Activated T-helper 2 cell treated with anti-CD3 and anti-CD28 coated beads, Interferon-gamma antibody, Interleukin-2, Interleukin-4, amounts not matched to agents 10 μg/mL and 5 μg/mL and 100 μg/mL, durations not matched to agents 14 hours and 24 hours and 36 hours (primary cell): ENCODE results near the gene IHH. TPM values are rescaled to one million over a fixed set of nuclear protein-coding genes. Genes with fewer than 3 reads are reported as not detected.

Experiments
- DNase-seq: peaks from one replicate; pipeline ENCODE4 v3.0.0; 2021; ENCODE audit warnings: low spot score
- H3K27ac Mint-ChIP-seq: one replicate; pipeline ENCODE4 v1.8.0; 2021; ENCODE audit warnings: mixed read lengths
- H3K27me3 Mint-ChIP-seq: one replicate; pipeline ENCODE4 v1.8.0; 2021; ENCODE audit warnings: low read depth, mixed read lengths
- H3K36me3 Mint-ChIP-seq: one replicate; pipeline ENCODE4 v1.8.0; 2021; ENCODE audit warnings: low read depth, mixed read lengths
- H3K4me1 Mint-ChIP-seq: one replicate; pipeline ENCODE4 v1.8.0; 2021; ENCODE audit warnings: low read depth, mixed read lengths
- H3K4me3 Mint-ChIP-seq: one replicate; pipeline ENCODE4 v1.8.0; 2021; ENCODE audit warnings: low read depth, mild to moderate bottlenecking, moderate library complexity, mixed read lengths
- H3K9me3 Mint-ChIP-seq: one replicate; pipeline ENCODE4 v1.8.0; 2021; ENCODE audit warnings: mixed read lengths
- intact Hi-C: fragments of 100-400 bp; cut with micrococcal nuclease; formaldehyde crosslinking; loops from one replicate; pipeline ENCODE4 v1.15.1; 2023
- total RNA-seq: library from RNA; stranded (reverse); gene quantifications from 2 replicates; pipeline ENCODE4 v1.2.3, GENCODE V29; 2022

The IHH gene
- total RNA-seq, 1 donor from 2014 or later = not detected

DNA sequence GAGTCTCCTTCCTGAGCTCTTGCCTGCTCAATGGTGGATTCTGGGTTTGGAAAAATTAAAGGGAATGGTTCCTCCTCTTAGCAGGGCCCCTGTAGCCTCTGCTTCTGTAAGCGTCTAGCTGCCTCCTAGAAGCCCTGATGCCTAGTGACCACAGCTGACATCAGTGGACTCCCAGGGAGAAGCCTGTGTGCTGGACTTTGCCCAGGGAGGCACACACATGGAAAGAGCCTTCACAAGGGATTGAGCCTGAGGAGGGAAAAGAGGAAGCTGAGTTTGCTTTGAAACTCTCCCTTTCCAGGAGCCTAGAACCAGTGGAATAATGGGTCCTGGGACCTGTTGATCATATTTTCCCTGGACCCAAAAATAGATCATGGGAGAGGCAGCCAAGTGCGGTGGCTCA is 18.0 kb downstream of the IHH start:
- Mint-ChIP-seq H3K27me3 (peaks cover 37% of the 10 kb centered on the region), H3K9me3 (no peaks in the 10 kb centered on the region), H3K4me1 (peaks cover 4% of the 10 kb centered on the region), H3K36me3 (no peaks in the 10 kb centered on the region), H3K4me3 (no peak overlapping the region), H3K27ac (no peak overlapping the region)
- intact Hi-C loops = no loop called here
- DNase-seq = no peak

DNA sequence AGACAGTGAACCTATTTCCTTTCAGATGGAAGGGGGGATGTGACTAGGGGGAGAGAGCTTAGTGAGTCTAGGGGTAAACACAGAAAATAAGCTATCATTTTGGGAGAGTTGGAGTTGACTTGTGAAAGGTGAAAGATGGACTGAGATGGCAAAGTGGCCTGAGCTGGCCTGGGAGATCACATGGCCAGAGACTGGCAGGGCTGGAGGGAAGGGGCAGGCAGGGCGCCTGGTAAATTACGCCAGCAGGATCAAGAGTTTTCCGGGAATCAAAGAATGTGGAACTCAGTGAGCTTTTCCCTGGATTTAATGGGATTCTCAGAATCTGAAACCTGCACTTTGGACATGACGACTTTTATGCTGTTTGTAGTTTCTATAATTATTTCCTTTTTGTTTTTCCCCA is 18.6 kb downstream of the IHH start:
- peaks cover 4% of the 10 kb centered on the region for H3K4me1 Mint-ChIP-seq
- no peak overlapping the region for H3K27ac Mint-ChIP-seq
- no peak overlapping the region for H3K4me3 Mint-ChIP-seq
- intact Hi-C loops = no loop called here
- peaks cover 37% of the 10 kb centered on the region for H3K27me3 Mint-ChIP-seq
- DNase-seq = no peak
- no peaks in the 10 kb centered on the region for H3K36me3 Mint-ChIP-seq
- no peaks in the 10 kb centered on the region for H3K9me3 Mint-ChIP-seq

DNA sequence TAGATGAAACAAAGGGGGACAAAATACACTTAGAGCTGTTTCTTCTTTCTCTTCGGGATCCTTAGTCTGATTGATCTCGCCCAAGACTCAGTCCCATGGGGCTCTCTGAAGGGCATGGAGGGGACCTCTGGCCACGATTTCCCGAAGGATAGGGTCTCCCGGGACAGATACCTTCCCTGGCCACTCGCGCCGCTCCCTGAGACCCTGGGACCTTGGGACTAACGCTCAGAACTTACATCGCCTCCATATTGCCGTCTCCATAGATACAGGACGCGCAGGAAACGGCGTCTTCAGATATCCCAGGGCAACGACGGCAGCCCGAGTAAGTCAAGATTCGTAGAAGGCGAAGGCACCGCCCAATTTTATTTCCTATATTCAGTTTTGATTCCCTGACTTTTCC is 19.5 kb downstream of the IHH start, which contains the start of gene CFAP65:
Gene CFAP65 (minus strand): TSS at position 265 of the 400 bp plus-strand sequence. CDS start 2,468 bp downstream, outside the sequence.
- H3K4me3 Mint-ChIP-seq = peak within 1 kb of the TSS; percentile 50
- H3K36me3 Mint-ChIP-seq = no peaks in the 10 kb centered on the region
- H3K27me3 Mint-ChIP-seq = peaks cover 32% of the 10 kb centered on the region
- H3K27ac Mint-ChIP-seq = no peak within 1 kb of the TSS
- DNase-seq = no peak
- intact Hi-C loops = no loop called here
- no peaks in the 10 kb centered on the region for H3K9me3 Mint-ChIP-seq
- H3K4me1 Mint-ChIP-seq = peaks cover 4% of the 10 kb centered on the region

DNA sequence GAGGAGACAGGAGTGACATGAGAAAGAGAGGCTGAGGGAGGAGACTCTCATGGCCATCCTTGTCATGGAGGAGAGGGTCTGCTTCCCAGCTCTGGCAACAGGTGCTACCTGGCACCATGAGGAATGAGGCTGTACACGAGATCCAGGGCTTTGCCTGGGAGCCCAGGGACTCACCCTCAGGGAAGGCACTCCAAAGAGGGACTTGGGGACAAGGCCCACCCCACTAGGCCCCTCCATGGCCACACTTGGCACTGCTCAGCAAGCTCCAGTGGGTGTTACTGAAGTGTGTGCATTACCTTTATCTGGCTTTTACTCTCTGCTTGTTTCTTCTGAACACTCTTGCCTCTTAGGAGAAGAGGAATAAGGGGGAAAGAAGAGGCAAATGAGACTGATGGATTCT is 22.1 kb downstream of the IHH start:
- no peak overlapping the region for H3K4me3 Mint-ChIP-seq
- H3K27ac Mint-ChIP-seq = no peak overlapping the region
- no peaks in the 10 kb centered on the region for H3K9me3 Mint-ChIP-seq
- H3K36me3 Mint-ChIP-seq = no peaks in the 10 kb centered on the region
- no peak for DNase-seq
- intact Hi-C loops = no loop called here
- H3K4me1 Mint-ChIP-seq = peaks cover 4% of the 10 kb centered on the region
- peaks cover 40% of the 10 kb centered on the region for H3K27me3 Mint-ChIP-seq

DNA sequence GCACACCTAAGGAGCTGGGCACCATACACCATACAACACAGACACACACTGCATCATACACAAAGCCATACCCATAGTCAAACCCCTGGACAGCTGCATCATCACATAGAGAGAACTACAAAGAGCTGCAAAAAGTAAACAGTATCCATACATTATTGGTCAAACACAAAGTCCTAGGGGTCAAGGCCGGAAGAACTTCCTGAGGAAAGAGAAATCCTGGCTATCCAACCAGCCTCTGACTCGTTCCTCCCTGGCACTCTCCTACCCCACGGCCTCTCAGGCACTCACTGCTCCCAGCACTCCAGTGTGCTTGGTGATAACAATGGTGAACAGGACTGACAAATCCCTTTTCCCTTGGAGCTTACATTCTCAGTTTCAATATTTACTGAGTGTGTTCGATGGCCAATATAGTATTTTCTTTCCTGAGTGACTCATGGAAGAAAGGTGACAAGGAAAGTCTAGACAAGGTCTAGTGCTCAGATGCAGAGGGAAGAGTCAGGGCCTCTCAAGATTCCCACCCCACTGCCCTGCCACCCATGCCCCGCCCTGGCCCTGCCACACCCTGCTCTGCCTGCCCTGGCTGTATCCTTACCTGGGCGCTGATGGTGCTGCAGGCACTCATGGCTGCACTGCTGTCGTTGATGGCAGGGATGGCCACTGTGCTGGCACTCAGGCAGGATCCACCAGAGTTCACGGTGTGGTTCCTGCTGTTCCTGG is 22.8 kb downstream of the IHH start:
- no peak for DNase-seq
- H3K36me3 Mint-ChIP-seq = no peaks in the 10 kb centered on the region
- no peaks in the 10 kb centered on the region for H3K9me3 Mint-ChIP-seq
- no peak overlapping the region for H3K27ac Mint-ChIP-seq
- H3K27me3 Mint-ChIP-seq = peaks cover 43% of the 10 kb centered on the region
- no peak overlapping the region for H3K4me3 Mint-ChIP-seq
- H3K4me1 Mint-ChIP-seq = peaks cover 4% of the 10 kb centered on the region
- intact Hi-C loops = no loop called here

DNA sequence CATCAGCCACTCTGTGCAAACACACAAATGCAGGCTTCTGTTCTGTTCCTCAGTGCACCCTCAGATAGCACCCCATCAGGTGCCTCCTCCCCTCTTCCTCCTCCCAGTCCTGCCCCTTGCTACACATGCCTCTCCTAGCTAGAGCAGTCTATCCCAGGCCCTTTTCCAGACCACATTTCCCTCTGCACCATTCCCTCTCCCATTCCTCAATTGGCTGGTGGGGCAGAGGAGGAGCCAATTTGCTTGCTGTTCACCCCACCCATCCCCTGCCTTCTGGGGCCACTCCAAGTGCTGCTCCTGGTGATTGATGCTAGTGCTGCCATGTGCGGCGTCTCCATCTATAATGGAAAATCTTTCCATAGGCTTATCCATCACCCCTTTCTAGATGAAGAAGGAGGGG is 24.8 kb downstream of the IHH start:
- Mint-ChIP-seq H3K27ac (no peak overlapping the region), H3K27me3 (peaks cover 34% of the 10 kb centered on the region), H3K4me1 (no peaks in the 10 kb centered on the region), H3K36me3 (no peaks in the 10 kb centered on the region), H3K4me3 (no peak overlapping the region), H3K9me3 (no peaks in the 10 kb centered on the region)
- intact Hi-C loops = no loop called here
- DNase-seq = no peak

DNA sequence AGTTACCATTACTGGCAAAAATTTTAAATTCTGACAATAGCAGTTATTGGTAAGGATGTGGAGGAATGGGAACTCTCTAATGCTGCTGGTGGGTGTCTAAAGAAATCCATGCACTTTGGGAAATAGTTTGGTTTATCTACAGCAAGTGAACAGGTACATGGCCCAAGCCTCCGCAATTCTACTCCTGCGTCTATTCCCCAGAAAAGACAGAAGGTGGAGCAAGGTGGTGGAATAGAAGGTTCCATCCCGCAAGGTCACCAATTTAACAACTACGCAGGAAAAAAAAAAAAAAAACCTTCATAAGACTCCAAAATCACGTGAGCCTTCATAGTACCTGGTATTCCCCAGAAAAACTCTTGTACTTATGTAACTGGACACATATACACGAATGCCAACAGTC is 25.9 kb downstream of the IHH start:
- H3K4me1 Mint-ChIP-seq = no peaks in the 10 kb centered on the region
- H3K4me3 Mint-ChIP-seq = no peak overlapping the region
- no peaks in the 10 kb centered on the region for H3K9me3 Mint-ChIP-seq
- intact Hi-C loops = no loop called here
- no peak overlapping the region for H3K27ac Mint-ChIP-seq
- DNase-seq = no peak
- no peaks in the 10 kb centered on the region for H3K36me3 Mint-ChIP-seq
- H3K27me3 Mint-ChIP-seq = peaks cover 28% of the 10 kb centered on the region

DNA sequence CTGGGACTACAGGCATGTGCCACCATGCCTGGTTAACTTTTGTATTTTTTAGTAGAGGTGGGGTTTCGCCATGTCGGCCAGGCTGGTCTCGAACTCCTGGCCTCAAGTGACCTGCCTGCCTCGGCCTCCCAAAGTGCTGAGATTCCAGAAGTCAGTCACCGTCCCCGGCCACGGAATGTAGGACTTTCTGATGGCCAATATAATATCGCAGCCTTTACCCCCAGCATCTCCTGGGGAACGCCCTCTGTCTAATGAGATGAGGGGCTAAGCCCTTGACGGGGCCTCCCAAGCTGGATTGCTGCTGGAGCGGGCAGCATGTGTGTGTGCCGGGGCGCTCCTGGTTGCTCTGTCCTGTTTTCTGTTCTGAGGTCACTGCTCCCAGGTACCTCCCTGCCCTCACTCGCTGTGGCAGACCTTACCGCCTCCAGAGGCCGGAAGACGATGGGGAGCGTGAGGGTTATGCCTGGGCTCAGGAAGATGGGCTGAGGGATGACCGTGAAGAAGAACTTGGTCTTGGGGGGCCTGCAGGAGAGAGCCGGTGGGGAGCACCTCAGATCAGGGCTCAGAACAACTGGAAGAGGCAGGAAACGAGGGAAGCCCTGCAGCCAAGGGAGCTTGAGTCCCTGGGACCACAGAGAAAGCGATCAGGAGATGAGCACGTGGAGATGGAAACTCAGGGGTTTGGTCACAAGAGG is 28.5 kb downstream of the IHH start:
- Mint-ChIP-seq H3K27ac (no peak overlapping the region), H3K4me1 (no peaks in the 10 kb centered on the region), H3K36me3 (no peaks in the 10 kb centered on the region), H3K9me3 (no peaks in the 10 kb centered on the region), H3K4me3 (no peak overlapping the region), H3K27me3 (peaks cover 23% of the 10 kb centered on the region)
- no peak for DNase-seq
- intact Hi-C loops = no loop called here

DNA sequence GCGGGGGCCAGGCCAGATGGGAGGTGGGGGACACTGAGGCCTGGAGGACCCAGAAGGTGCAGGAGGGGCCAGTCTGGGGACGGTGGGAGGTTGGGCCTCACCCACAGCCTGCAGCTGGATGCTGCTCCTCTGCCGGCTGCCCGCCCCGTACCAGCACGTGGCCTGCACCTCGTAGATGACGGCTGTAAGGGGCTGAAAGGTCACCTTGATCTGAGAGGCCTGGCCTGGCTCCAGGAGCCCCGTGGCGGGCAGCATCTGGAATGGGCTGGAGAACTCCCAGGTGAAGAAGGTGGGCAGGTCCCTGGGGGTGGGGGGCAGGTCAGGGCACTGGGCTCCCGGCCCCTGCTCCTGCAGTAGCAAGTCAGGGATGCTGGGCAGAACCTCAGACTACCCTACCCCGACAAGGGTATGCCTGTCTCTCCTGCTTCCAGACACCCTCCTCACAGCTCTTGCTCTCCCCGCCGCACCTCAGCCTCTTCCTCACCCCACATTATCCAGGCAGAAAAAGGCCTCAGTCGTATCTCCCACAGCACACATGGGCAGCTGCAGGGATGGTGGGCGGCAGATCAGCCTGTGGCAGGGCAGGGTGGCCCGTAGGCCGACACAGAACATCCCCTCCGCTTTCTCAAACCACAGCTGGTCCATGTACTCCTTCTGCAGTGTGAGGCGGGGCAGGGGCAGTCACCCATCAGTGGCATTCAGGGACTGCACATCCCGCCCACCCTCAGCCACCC is 29.5 kb downstream of the IHH start:
- intact Hi-C loops = no loop called here
- Mint-ChIP-seq H3K27me3 (peaks cover 23% of the 10 kb centered on the region), H3K4me1 (no peaks in the 10 kb centered on the region), H3K9me3 (no peaks in the 10 kb centered on the region), H3K4me3 (no peak overlapping the region), H3K36me3 (no peaks in the 10 kb centered on the region), H3K27ac (no peak overlapping the region)
- DNase-seq = no peak

DNA sequence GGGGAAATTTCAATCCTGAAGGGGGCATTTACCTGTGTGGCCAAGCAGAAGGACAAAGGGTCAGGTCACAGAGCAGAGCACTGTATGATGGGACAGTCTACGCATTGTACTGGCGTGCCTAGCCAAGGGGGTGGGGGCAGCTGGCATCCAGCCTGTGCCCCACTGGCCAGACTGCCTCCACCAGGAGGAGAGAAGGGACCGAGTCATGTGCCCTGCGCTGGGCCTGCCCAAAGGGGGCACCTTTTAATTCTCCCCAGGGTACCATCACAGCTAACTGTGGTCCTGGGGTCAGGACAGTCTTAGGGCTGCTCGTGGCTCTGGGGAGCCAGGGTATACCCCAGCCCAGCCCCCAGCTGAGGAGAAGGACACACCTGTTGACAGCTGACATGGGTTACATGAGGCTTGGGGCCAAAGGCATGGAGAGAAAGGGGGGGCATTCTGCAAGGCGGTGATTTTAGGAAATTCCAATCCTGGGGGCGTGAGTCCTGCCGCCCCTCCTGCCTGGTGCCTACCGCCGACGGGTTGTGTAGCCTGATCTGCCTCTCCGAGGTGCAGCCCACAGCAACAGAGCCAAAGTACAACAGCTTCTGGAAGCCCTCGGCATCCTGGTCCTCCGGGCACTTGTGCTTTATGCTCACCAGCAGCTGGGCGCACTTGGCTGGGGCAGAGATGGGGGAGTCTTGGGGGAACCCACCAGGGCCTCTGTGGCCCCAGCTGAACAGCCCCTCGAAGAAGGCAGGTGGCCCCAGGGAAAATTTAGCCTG is 30.4 kb downstream of the IHH start:
- Mint-ChIP-seq H3K27me3 (peaks cover 20% of the 10 kb centered on the region), H3K9me3 (no peaks in the 10 kb centered on the region), H3K4me3 (no peak overlapping the region), H3K4me1 (no peaks in the 10 kb centered on the region), H3K27ac (no peak overlapping the region), H3K36me3 (no peaks in the 10 kb centered on the region)
- no peak for DNase-seq
- intact Hi-C loops = no loop called here

DNA sequence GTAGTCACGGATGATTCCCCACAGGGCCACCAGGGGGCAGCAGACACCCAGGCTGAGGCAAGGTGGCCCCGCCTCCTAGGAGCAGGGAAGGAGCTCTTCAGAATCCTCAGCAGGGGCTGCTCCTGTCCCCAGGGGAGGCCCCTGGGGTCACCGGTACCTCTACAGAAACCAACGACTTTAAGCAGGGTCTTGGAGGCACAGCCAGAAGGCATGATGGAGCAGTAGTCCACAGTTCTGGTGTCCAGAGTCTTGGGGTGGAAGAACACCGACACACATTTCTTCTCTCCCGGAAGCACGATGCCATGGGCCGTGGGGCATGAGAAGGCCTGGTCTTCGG is 30.9 kb downstream of the IHH start:
- DNase-seq = peak; percentile 62
- Mint-ChIP-seq H3K27me3 (peaks cover 20% of the 10 kb centered on the region), H3K27ac (no peak overlapping the region), H3K36me3 (no peaks in the 10 kb centered on the region), H3K4me3 (no peak overlapping the region), H3K4me1 (no peaks in the 10 kb centered on the region), H3K9me3 (no peaks in the 10 kb centered on the region)
- intact Hi-C loops = loop anchor here (2.0 kb wide), 1 partner anchor 125 kb away; no protein-coding TSS in a partner anchor

DNA sequence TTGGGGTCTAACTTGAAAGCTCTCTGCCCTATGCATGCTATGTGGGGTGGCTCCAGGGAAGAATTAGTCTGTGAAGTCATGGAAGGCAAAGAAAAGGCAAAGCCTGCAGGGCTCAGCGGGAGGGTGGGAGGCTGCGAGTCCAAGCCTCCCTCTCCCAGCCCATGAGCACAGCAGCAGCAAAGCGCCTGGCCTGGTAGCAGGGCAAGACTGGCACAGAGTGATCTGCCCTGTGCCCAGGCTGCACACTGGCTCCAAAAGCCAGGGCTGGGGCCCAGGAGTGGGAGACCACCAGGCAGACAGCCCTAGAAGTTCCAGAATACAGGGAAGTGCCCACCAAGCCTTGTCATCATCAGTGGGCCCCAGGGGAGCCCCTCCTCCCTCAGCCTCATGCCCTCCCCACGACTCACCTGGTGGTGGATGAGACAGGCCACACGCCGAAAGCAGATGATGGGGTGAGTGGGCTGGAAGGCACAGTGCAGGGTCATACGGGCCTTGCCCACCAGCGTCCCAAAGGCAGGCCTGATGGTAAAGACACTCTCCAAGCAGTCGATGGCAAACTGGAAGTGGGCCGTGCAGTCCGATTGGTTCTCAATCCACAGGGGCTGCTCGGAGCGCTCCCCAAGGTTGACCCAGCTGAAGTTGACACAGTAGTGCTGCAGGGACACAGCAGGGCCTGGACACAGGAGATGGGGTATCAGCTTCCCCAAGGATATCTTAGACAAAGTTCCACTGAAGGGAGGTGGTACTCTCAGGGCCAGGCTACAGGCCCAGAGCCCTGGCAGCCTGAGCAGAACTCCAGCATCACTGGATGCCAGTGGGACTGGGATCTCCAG is 31.5 kb downstream of the IHH start:
- H3K4me3 Mint-ChIP-seq = no peak overlapping the region
- intact Hi-C loops = loop anchor here (2.0 kb wide), 1 partner anchor 126 kb away; no protein-coding TSS in a partner anchor
- no peak overlapping the region for H3K27ac Mint-ChIP-seq
- DNase-seq = no peak
- no peaks in the 10 kb centered on the region for H3K9me3 Mint-ChIP-seq
- H3K27me3 Mint-ChIP-seq = peaks cover 17% of the 10 kb centered on the region
- no peaks in the 10 kb centered on the region for H3K4me1 Mint-ChIP-seq
- no peaks in the 10 kb centered on the region for H3K36me3 Mint-ChIP-seq
